PC-3 (cell line): ENCODE data around the gene SMYD2.

Experiments used
- EZH2phosphoT487 ChIP-seq: fragments of 300-600 bp; sonication (generic); IDR thresholded peaks from 2 replicates; pipeline ENCODE4 v1.6.1; 2018; ENCODE audit warnings: mild to moderate bottlenecking, antibody characterized with exemption, low read length, borderline replicate concordance
- TF ChIP-seq, protein P1 (sequence below): fragments of 300-600 bp; sonication (generic); conservative IDR thresholded peaks from 2 replicates; pipeline ENCODE4 v1.5.1; 2017; ENCODE audit warnings: antibody characterized with exemption, low read depth, mild to moderate bottlenecking, low read length

DNA sequence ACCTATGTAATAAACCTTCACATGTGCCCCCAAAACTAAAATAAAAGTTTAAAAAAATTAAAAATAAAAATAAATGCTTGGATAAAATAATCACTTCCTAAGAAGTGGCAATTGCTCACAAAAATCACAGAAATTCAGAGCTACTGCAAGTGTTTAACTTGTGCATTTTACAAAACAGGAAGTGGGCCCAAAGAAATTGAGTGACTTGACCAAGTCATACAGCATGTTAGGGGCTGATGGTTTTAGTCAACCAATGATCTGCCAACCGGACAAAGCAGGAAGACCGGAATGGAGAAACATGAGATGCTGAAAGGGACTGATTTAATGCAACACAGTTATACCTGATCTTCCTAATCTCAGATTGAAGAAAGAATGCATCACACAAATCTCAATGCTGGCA is 96.5 kb downstream of the SMYD2 start:
- TF ChIP-seq, protein P1, sequence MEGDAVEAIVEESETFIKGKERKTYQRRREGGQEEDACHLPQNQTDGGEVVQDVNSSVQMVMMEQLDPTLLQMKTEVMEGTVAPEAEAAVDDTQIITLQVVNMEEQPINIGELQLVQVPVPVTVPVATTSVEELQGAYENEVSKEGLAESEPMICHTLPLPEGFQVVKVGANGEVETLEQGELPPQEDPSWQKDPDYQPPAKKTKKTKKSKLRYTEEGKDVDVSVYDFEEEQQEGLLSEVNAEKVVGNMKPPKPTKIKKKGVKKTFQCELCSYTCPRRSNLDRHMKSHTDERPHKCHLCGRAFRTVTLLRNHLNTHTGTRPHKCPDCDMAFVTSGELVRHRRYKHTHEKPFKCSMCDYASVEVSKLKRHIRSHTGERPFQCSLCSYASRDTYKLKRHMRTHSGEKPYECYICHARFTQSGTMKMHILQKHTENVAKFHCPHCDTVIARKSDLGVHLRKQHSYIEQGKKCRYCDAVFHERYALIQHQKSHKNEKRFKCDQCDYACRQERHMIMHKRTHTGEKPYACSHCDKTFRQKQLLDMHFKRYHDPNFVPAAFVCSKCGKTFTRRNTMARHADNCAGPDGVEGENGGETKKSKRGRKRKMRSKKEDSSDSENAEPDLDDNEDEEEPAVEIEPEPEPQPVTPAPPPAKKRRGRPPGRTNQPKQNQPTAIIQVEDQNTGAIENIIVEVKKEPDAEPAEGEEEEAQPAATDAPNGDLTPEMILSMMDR, result no peak
- TF ChIP-seq EZH2phosphoT487, result no peak
